ENCODE measurements around the gene ACRBP.
"Not testable (repeated sequence)": the region's sequence is repeated elsewhere in the genome, so short reads cannot be mapped to it uniquely, and the experiment has no call there.

Gene ACRBP

DNA sequence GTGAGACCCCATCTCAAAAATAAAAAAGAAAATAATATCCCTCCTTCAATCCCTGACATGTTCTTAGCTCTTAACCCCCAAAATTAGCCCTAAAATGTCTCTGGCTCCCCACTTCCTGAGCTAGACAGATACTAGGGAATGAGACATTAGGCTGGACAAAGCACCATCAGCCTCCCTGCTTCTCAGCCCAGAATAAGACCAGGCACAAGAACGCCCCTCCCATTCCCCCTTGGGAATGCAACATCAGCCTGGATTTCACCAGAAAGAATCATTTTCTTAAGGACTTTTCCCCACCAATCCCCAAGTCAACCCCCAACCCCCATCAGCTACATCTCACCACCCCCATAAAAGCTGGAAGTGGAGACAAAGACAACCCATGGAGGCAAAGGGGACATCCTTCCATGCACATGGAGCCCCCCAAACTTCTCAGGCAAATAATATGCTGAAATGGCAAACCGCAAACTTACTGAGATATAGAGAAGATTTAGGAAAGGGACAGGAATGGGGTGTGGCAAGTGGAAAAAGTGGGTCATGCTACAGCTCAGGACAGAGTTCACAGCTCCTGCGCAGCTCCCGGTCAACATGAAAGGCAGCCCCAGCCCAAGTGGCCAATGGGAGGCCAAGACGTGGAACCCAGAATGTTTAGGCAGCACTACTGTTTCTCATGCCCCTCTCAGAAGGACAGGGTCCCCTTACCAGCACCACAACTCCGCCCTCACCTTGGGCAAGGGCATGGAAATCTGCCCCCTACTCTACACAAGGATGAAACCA is 42.8 kb downstream of the ACRBP start:
- Histone ChIP-seq H2AFZ (ENCODE audit: low read depth, low read length) (no peak overlapping the region), H3K79me2 (ENCODE audit: insufficient read depth, low read length) (peaks cover 72% of the 10 kb centered on the region), H3K36me3 (ENCODE audit: insufficient read depth, low read length) (peaks cover 65% of the 10 kb centered on the region), H3K4me1 (ENCODE audit: insufficient read depth, low read length) (peaks cover 59% of the 10 kb centered on the region), H4K20me1 (ENCODE audit: insufficient read depth, low read length) (peaks cover 61% of the 10 kb centered on the region), H3K9ac (ENCODE audit: low read depth, low read length) (peak overlapping the region; percentile 80), H3K4me2 (ENCODE audit: insufficient read depth, low read length) (peak overlapping the region; percentile 85), H3K9me3 (ENCODE audit: insufficient read depth, low read length, severe bottlenecking) (no peaks in the 10 kb centered on the region), H3K4me3 (ENCODE audit: low read depth in 1 of 2, low read length in 2 of 2) (peak overlapping the region; percentile 51 to 77; a peak in 3 of 4 replicates), H3K27ac (ENCODE audit: low read length) (peak overlapping the region; percentile 78), H3K27me3 (ENCODE audit: insufficient read depth, low read length, poor library complexity) (no peaks in the 10 kb centered on the region)
- DNase-seq = no peak
- ATAC-seq (ENCODE audit: insufficient read depth, low read depth) = no peak
- no peak for TF ChIP-seq EZH2 (IDR thresholded peaks at IDR 0.05; ENCODE audit: borderline replicate concordance, low read depth, low read length, severe bottlenecking)
- TF ChIP-seq, protein P1, sequence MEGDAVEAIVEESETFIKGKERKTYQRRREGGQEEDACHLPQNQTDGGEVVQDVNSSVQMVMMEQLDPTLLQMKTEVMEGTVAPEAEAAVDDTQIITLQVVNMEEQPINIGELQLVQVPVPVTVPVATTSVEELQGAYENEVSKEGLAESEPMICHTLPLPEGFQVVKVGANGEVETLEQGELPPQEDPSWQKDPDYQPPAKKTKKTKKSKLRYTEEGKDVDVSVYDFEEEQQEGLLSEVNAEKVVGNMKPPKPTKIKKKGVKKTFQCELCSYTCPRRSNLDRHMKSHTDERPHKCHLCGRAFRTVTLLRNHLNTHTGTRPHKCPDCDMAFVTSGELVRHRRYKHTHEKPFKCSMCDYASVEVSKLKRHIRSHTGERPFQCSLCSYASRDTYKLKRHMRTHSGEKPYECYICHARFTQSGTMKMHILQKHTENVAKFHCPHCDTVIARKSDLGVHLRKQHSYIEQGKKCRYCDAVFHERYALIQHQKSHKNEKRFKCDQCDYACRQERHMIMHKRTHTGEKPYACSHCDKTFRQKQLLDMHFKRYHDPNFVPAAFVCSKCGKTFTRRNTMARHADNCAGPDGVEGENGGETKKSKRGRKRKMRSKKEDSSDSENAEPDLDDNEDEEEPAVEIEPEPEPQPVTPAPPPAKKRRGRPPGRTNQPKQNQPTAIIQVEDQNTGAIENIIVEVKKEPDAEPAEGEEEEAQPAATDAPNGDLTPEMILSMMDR (IDR thresholded peaks at IDR 0.05; ENCODE audit: borderline replicate concordance, extremely low read depth, low read length, poor library complexity, severe bottlenecking) = no peak

DNA sequence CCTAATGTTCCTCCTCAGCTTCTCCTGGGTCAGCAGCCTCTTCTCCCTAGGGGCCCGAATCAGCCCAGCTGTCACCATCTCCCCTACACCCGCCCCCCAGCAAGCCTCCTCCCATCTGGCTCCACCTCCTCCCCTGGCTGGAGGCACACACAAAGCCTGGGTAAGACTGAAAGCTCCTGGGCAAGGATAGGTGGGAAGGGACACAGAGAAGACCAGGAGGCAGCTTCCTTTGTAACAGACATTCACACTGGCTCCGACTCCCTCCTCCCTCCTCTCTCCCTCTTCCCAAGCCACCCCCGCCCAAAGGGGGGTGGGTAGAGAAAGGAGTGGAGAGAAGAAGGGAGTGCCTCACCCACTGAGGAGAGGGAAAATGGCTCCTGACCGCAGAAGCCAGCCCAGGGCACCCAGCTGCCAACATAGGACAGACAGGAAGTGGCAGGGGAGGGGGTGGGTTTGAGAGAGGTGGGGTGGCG is 44.1 kb downstream of the ACRBP start:
- Histone ChIP-seq H3K9me3 (ENCODE audit: insufficient read depth, low read length, severe bottlenecking) (no peaks in the 10 kb centered on the region), H3K4me3 (ENCODE audit: low read depth in 1 of 2, low read length in 2 of 2) (peak overlapping the region; percentile 11 to 77; a peak in 3 of 4 replicates), H3K4me2 (ENCODE audit: insufficient read depth, low read length) (peak overlapping the region; percentile 85), H3K27me3 (ENCODE audit: insufficient read depth, low read length, poor library complexity) (no peaks in the 10 kb centered on the region), H3K9ac (ENCODE audit: low read depth, low read length) (peak overlapping the region; percentile 39), H3K36me3 (ENCODE audit: insufficient read depth, low read length) (peaks cover 77% of the 10 kb centered on the region), H4K20me1 (ENCODE audit: insufficient read depth, low read length) (peaks cover 67% of the 10 kb centered on the region), H3K4me1 (ENCODE audit: insufficient read depth, low read length) (peaks cover 54% of the 10 kb centered on the region), H2AFZ (ENCODE audit: low read depth, low read length) (no peak overlapping the region), H3K79me2 (ENCODE audit: insufficient read depth, low read length) (peaks cover 79% of the 10 kb centered on the region), H3K27ac (ENCODE audit: low read length) (peak overlapping the region; percentile 84)
- peak; percentile 84 for DNase-seq
- no peak for TF ChIP-seq EZH2 (IDR thresholded peaks at IDR 0.05; ENCODE audit: borderline replicate concordance, low read depth, low read length, severe bottlenecking)
- TF ChIP-seq, protein P1 (IDR thresholded peaks at IDR 0.05; ENCODE audit: borderline replicate concordance, extremely low read depth, low read length, poor library complexity, severe bottlenecking) = no peak
- peak; percentile 57 for ATAC-seq (ENCODE audit: insufficient read depth, low read depth)

DNA sequence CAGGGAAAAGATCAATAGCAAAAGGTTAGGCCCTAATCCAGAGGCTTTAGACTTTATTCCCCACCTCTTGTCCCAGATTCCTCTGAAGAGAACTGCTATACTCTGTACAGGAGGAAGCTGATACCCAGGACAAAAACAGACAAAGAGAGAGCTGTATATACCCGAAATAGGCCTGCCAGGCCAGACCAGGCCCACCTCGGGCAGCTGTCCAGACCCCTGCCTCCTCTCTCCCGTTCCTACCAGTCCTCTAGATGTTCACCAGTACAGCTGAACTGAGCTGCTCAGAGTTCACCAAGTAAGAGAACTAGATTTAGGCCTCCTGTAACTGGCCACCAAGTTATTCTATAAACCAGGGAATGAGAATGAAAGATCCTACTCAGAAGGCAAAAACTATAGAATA is 44.7 kb downstream of the ACRBP start:
- Histone ChIP-seq H3K27me3 (ENCODE audit: insufficient read depth, low read length, poor library complexity) (no peaks in the 10 kb centered on the region), H3K9ac (ENCODE audit: low read depth, low read length) (peak overlapping the region; percentile 39), H3K4me1 (ENCODE audit: insufficient read depth, low read length) (peaks cover 48% of the 10 kb centered on the region), H3K27ac (ENCODE audit: low read length) (peak overlapping the region; percentile 84), H3K36me3 (ENCODE audit: insufficient read depth, low read length) (peaks cover 84% of the 10 kb centered on the region), H2AFZ (ENCODE audit: low read depth, low read length) (no peak overlapping the region), H3K79me2 (ENCODE audit: insufficient read depth, low read length) (peaks cover 84% of the 10 kb centered on the region), H4K20me1 (ENCODE audit: insufficient read depth, low read length) (peaks cover 68% of the 10 kb centered on the region), H3K4me3 (ENCODE audit: low read depth in 1 of 2, low read length in 2 of 2) (peak overlapping the region in 1 of 2 experiments; percentile 77; a peak in 3 of 4 replicates), H3K9me3 (ENCODE audit: insufficient read depth, low read length, severe bottlenecking) (no peaks in the 10 kb centered on the region), H3K4me2 (ENCODE audit: insufficient read depth, low read length) (peak overlapping the region; percentile 85)
- ATAC-seq (ENCODE audit: insufficient read depth, low read depth) (no peak), DNase-seq (no peak)
- TF ChIP-seq, protein P1 (IDR thresholded peaks at IDR 0.05; ENCODE audit: borderline replicate concordance, extremely low read depth, low read length, poor library complexity, severe bottlenecking) = no peak
- TF ChIP-seq EZH2 (IDR thresholded peaks at IDR 0.05; ENCODE audit: borderline replicate concordance, low read depth, low read length, severe bottlenecking) = no peak

DNA sequence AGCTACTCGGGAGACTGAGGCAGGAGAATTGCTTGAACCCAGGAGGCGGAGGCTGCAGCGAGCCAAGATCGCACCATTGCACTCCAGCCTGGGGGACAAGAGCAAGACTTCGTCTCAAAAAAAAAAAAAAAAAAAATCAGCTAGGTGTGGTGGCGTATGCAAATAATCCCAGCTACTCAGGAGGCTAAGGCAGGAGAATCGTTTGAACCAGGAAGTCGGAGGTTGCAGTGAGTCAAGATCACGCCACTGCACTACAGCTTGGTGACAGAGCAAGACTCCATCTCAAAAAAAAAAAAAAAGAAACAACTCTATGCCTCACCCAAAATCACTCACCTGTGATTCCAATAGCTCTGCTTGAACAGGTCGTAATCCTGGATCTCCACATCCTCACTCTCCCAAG is 51.6 kb downstream of the ACRBP start:
- not testable (repeated sequence) for ATAC-seq (ENCODE audit: insufficient read depth, low read depth); H3K4me1 ChIP-seq (ENCODE audit: insufficient read depth, low read length); H3K9me3 ChIP-seq (ENCODE audit: insufficient read depth, low read length, severe bottlenecking); H3K27me3 ChIP-seq (ENCODE audit: insufficient read depth, low read length, poor library complexity); H3K27ac ChIP-seq (ENCODE audit: low read length); DNase-seq; H2AFZ ChIP-seq (ENCODE audit: low read depth, low read length); H3K4me3 ChIP-seq (ENCODE audit: low read depth in 1 of 2, low read length in 2 of 2); H3K9ac ChIP-seq (ENCODE audit: low read depth, low read length); H3K4me2 ChIP-seq (ENCODE audit: insufficient read depth, low read length)
- Histone ChIP-seq H4K20me1 (ENCODE audit: insufficient read depth, low read length) (peaks cover 31% of the 10 kb centered on the region), H3K36me3 (ENCODE audit: insufficient read depth, low read length) (peaks cover 97% of the 10 kb centered on the region), H3K79me2 (ENCODE audit: insufficient read depth, low read length) (peaks cover 48% of the 10 kb centered on the region)

All from DND-41 (cell line).